ENCODE results near the gene RBM10.

Gene RBM10

GRCh38 chrX:47201345-47201944 lies 56.4 kb downstream of the RBM10 start:
- no peaks in the 10 kb centered on the region for H3K27me3 ChIP-seq (ENCODE audit: control insufficient read depth, insufficient read depth, low read length)
- H3K4me2 ChIP-seq (ENCODE audit: low read length), result no peak overlapping the region
- no peak overlapping the region for H3K9ac ChIP-seq (ENCODE audit: low read depth, low read length)
- H3K9me3 ChIP-seq (replicated peaks; ENCODE audit: low read length), result no peaks in the 10 kb centered on the region
- H3K4me1 ChIP-seq (ENCODE audit: control insufficient read depth, insufficient read depth, low read length), result peaks cover 27% of the 10 kb centered on the region
- H3K36me3 ChIP-seq (ENCODE audit: insufficient read depth, low read length), result peaks cover 96% of the 10 kb centered on the region
- H3K4me3 ChIP-seq (ENCODE audit: low read length), result no peak overlapping the region

GRCh38 chrX:47202316-47202715 lies 57.3 kb downstream of the RBM10 start:
- Histone ChIP-seq H3K9ac (ENCODE audit: low read depth, low read length) (no peak overlapping the region), H3K27me3 (ENCODE audit: control insufficient read depth, insufficient read depth, low read length) (no peaks in the 10 kb centered on the region), H3K36me3 (ENCODE audit: insufficient read depth, low read length) (peaks cover 96% of the 10 kb centered on the region), H3K4me2 (ENCODE audit: low read length) (no peak overlapping the region), H3K4me3 (ENCODE audit: low read length) (no peak overlapping the region), H3K9me3 (replicated peaks; ENCODE audit: low read length) (no peaks in the 10 kb centered on the region), H3K4me1 (ENCODE audit: control insufficient read depth, insufficient read depth, low read length) (peaks cover 19% of the 10 kb centered on the region)

- H3K27me3 ChIP-seq (ENCODE audit: control insufficient read depth, insufficient read depth, low read length), result no peaks in the 10 kb centered on the region
- H3K9ac ChIP-seq (ENCODE audit: low read depth, low read length), result no peak overlapping the region
- no peak overlapping the region for H3K4me2 ChIP-seq (ENCODE audit: low read length)
- peaks cover 13% of the 10 kb centered on the region for H3K4me1 ChIP-seq (ENCODE audit: control insufficient read depth, insufficient read depth, low read length)
- H3K9me3 ChIP-seq (replicated peaks; ENCODE audit: low read length), result no peaks in the 10 kb centered on the region
- peaks cover 98% of the 10 kb centered on the region for H3K36me3 ChIP-seq (ENCODE audit: insufficient read depth, low read length)
- H3K4me3 ChIP-seq (ENCODE audit: low read length), result no peak overlapping the region
Observed at GRCh38 chrX:47202877-47203276, 57.9 kb downstream of the RBM10 start.

GRCh38 chrX:47204970-47205369 lies 59.9 kb downstream of the RBM10 start:
- Histone ChIP-seq H3K4me1 (ENCODE audit: control insufficient read depth, insufficient read depth, low read length) (peaks cover 7% of the 10 kb centered on the region), H3K4me2 (ENCODE audit: low read length) (no peak overlapping the region), H3K9me3 (replicated peaks; ENCODE audit: low read length) (no peaks in the 10 kb centered on the region), H3K27me3 (ENCODE audit: control insufficient read depth, insufficient read depth, low read length) (no peaks in the 10 kb centered on the region), H3K4me3 (ENCODE audit: low read length) (no peak overlapping the region), H3K9ac (ENCODE audit: low read depth, low read length) (no peak overlapping the region), H3K36me3 (ENCODE audit: insufficient read depth, low read length) (peaks cover 98% of the 10 kb centered on the region)

- no peaks in the 10 kb centered on the region for H3K4me1 ChIP-seq (ENCODE audit: control insufficient read depth, insufficient read depth, low read length)
- H3K4me3 ChIP-seq (ENCODE audit: low read length), result no peak overlapping the region
- H3K4me2 ChIP-seq (ENCODE audit: low read length), result no peak overlapping the region
- H3K9ac ChIP-seq (ENCODE audit: low read depth, low read length), result no peak overlapping the region
- no peaks in the 10 kb centered on the region for H3K9me3 ChIP-seq (replicated peaks; ENCODE audit: low read length)
- H3K27me3 ChIP-seq (ENCODE audit: control insufficient read depth, insufficient read depth, low read length), result no peaks in the 10 kb centered on the region
- peaks cover 98% of the 10 kb centered on the region for H3K36me3 ChIP-seq (ENCODE audit: insufficient read depth, low read length)
Observed at GRCh38 chrX:47206316-47206715, 61.3 kb downstream of the RBM10 start.

- Histone ChIP-seq H3K27me3 (ENCODE audit: control insufficient read depth, insufficient read depth, low read length) (no peaks in the 10 kb centered on the region), H3K4me3 (ENCODE audit: low read length) (no peak overlapping the region), H3K36me3 (ENCODE audit: insufficient read depth, low read length) (peaks cover 98% of the 10 kb centered on the region), H3K9ac (ENCODE audit: low read depth, low read length) (no peak overlapping the region), H3K4me1 (ENCODE audit: control insufficient read depth, insufficient read depth, low read length) (no peaks in the 10 kb centered on the region), H3K9me3 (replicated peaks; ENCODE audit: low read length) (no peaks in the 10 kb centered on the region), H3K4me2 (ENCODE audit: low read length) (no peak overlapping the region)
Observed at GRCh38 chrX:47208108-47208507, 63.1 kb downstream of the RBM10 start.

- Histone ChIP-seq H3K4me2 (ENCODE audit: low read length) (no peak overlapping the region), H3K4me1 (ENCODE audit: control insufficient read depth, insufficient read depth, low read length) (no peaks in the 10 kb centered on the region), H3K9me3 (replicated peaks; ENCODE audit: low read length) (no peaks in the 10 kb centered on the region), H3K4me3 (ENCODE audit: low read length) (no peak overlapping the region), H3K9ac (ENCODE audit: low read depth, low read length) (no peak overlapping the region), H3K27me3 (ENCODE audit: control insufficient read depth, insufficient read depth, low read length) (no peaks in the 10 kb centered on the region), H3K36me3 (ENCODE audit: insufficient read depth, low read length) (peaks cover 94% of the 10 kb centered on the region)
Observed at GRCh38 chrX:47209508-47210238, 64.7 kb downstream of the RBM10 start.

GRCh38 chrX:47210661-47211425 lies 65.8 kb downstream of the RBM10 start:
- H3K4me1 ChIP-seq (ENCODE audit: control insufficient read depth, insufficient read depth, low read length), result no peaks in the 10 kb centered on the region
- no peak overlapping the region for H3K4me3 ChIP-seq (ENCODE audit: low read length)
- H3K27me3 ChIP-seq (ENCODE audit: control insufficient read depth, insufficient read depth, low read length), result no peaks in the 10 kb centered on the region
- H3K9me3 ChIP-seq (replicated peaks; ENCODE audit: low read length), result no peaks in the 10 kb centered on the region
- H3K36me3 ChIP-seq (ENCODE audit: insufficient read depth, low read length), result peaks cover 94% of the 10 kb centered on the region
- H3K4me2 ChIP-seq (ENCODE audit: low read length), result no peak overlapping the region
- no peak overlapping the region for H3K9ac ChIP-seq (ENCODE audit: low read depth, low read length)

GRCh38 chrX:47212381-47213293 lies 67.6 kb downstream of the RBM10 start:
- Histone ChIP-seq H3K4me1 (ENCODE audit: control insufficient read depth, insufficient read depth, low read length) (peaks cover 17% of the 10 kb centered on the region), H3K4me2 (ENCODE audit: low read length) (no peak overlapping the region), H3K9me3 (replicated peaks; ENCODE audit: low read length) (no peaks in the 10 kb centered on the region), H3K9ac (ENCODE audit: low read depth, low read length) (no peak overlapping the region), H3K4me3 (ENCODE audit: low read length) (no peak overlapping the region), H3K36me3 (ENCODE audit: insufficient read depth, low read length) (peaks cover 84% of the 10 kb centered on the region), H3K27me3 (ENCODE audit: control insufficient read depth, insufficient read depth, low read length) (no peaks in the 10 kb centered on the region)

GRCh38 chrX:47214435-47215077 lies 69.5 kb downstream of the RBM10 start:
- H3K9ac ChIP-seq (ENCODE audit: low read depth, low read length), result no peak overlapping the region
- H3K27me3 ChIP-seq (ENCODE audit: control insufficient read depth, insufficient read depth, low read length), result no peaks in the 10 kb centered on the region
- H3K4me3 ChIP-seq (ENCODE audit: low read length), result no peak overlapping the region
- no peaks in the 10 kb centered on the region for H3K9me3 ChIP-seq (replicated peaks; ENCODE audit: low read length)
- H3K36me3 ChIP-seq (ENCODE audit: insufficient read depth, low read length), result peaks cover 67% of the 10 kb centered on the region
- H3K4me2 ChIP-seq (ENCODE audit: low read length), result no peak overlapping the region
- peaks cover 21% of the 10 kb centered on the region for H3K4me1 ChIP-seq (ENCODE audit: control insufficient read depth, insufficient read depth, low read length)
